GM19238 (cell line): ENCODE results near the gene DPP9.

Experiments
- DNase-seq: peaks from one replicate; pipeline ENCODE4 v3.0.0; 2011; ENCODE audit warnings: low spot score; ENCODE audit not compliant: insufficient read length

DPP9 gene

DNA sequence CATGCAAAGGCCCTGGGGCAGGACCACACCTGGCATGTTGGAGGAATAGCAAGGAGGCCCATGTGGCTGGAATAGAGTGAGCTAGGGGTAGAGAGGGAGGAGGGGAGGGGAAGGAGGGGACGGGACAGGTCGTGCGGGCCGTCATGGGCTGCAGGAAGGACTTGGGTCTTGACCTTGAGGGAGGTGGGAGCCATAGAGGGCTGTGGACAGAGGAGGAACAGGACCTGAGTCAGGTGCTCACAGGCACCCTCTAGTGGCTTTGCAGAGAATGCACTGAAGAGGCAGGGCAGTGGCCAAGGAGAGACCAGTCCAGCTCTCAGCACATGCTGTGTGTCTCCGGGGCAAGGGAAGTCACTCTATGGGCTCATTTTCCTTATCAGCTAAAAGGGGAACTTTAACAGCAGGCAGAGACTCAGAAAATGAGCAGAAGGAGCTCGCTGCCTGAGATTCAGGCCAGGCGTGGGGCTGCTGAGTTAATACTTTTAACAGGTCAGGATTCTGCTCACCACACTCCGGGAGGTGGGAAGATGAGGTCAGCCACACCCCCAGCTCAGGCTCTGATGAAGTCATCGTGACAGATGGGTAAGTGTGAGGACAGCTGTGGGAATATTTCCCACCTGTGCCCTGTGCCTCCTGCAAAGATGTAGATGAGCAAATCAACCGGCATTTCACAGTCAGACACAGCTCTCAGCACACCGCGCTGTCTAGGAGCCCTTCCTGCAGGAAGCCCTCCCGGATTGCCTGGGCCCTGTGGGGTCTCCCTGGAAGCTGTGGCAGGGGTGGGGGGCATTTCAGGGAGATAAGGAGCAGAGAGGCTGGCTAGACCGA, 90.3 kb downstream of the DPP9 start:
- no peak for DNase-seq
